Cerebellar cortex (tissue), 1 donor: ENCODE measurements around the gene SUCO.
"Not testable (repeated sequence)": the region's sequence is repeated elsewhere in the genome, so short reads cannot be mapped to it uniquely, and the experiment has no call there.

Experiments used
- DNase-seq: peaks from one replicate; pipeline ENCODE4 v3.0.0-alpha.2; 2015; ENCODE audit warnings: low spot score

The SUCO gene

DNA sequence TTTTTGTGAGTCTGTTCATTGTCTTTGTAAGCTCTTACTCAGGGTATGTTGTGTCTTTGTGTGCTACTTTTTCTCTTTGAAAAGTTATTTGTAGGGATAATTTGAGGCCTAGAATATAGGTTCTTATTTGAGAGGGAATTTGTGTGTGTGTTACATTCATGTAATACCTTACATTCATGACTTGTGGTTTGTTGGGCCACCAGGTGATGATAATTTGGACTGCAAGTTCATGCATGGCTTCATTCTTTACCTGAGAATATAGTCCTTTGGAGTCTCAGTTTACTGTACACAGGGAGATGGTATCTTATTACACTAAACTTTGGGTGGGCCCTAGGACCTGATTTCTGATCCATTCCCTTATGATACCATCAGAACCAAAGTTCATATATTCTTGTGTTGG lies 74.2 kb downstream of the SUCO start:
- DNase-seq, result no peak

DNA sequence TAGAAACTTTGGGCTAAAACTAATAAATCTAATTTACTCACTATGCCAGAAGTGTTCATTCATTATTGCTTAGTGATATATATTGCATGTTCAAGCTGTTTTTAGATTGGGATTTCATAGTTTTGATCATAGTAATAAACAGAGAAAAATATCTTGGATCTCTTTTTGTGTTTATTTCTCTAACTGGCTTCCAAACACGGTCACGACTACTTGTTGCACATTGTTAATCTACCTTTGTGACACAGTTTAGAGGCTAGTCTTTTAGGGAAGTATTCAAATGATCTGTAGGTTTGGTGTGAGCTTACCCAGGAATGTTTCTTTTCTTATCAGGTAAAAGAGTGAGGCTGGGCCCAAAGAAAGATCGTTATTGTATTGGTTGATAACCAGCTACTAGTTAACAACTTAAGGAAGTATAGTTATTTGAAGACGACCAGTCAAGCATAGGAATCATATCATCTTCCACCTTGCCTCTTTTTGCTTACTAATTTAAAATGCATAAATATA lies 75.2 kb downstream of the SUCO start:
- no peak for DNase-seq

DNA sequence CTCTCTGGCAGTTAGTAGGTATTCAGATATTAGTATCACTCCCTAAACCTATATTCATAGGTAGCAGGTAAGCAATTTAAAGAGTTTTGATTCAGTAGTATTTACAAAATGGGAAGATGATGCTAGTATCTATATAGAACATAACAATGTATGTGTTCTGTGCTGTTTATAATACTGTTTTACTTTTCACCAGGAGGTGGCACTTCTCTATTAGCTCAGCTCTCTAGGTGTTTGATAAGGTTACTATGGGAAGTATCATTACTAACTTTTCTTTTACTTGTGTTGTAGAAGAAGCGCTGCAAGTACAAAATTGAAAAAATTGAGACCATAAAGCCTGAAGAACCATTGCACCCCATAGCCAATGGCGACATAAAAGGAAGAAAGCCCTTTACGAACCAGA lies 76.6 kb downstream of the SUCO start:
- DNase-seq, result no peak

DNA sequence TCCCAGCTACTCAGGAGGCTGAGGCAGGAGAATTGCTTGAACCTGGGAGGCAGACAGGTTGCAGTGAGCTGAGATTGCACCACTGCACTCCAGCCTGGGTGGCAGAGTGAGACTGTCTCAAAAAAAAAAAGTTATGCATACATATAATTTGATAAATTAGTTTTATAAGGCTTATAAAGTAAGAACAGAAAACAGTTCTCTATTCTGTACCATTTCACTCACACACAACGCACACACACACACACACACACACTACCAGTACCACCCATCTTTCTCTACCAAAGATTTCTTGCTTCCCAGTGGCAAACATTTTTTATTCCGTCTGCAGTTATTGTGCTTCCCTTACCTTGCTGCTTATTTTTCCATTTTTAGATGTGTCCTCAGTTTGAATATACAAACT lies 79.5 kb downstream of the SUCO start:
- no peak for DNase-seq

DNA sequence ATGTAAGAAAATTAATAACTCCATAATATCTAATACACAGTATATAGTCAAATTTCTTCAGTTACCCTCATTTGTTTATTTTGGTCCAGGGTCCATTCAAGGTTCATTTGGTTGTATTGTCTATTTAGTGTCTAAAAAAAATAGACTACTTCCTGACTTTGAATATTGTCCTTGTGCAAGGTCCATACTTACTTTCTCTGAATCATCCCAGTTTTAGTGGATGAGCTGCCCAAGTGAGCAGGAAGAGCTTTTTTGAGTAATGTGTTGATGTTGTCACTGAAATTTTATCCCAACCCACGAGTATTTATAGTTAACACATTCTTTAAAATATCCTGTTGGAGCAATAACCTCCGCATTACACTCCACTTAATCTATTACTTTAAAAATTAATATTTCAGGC lies 80.3 kb downstream of the SUCO start:
- no peak for DNase-seq

DNA sequence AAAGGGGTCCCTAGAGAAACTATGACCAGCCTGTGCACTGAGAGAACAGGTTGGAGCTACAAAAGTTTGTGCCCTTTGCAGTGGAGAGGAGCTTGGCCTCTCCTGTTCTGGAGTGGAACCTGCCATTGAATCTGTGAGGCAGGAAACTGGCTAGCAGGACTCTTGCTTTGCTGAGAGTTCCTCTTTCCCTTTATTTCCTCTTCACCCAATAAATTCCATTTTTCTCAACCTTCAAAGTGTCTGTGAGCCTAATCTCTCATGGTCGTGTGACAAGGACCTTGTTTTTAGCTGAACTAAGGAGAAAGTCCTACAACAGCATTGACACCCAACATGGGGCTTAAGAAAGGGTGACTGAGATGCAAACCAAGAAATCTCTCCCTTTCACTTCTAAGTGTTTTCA lies 83.2 kb downstream of the SUCO start:
- no peak for DNase-seq

DNA sequence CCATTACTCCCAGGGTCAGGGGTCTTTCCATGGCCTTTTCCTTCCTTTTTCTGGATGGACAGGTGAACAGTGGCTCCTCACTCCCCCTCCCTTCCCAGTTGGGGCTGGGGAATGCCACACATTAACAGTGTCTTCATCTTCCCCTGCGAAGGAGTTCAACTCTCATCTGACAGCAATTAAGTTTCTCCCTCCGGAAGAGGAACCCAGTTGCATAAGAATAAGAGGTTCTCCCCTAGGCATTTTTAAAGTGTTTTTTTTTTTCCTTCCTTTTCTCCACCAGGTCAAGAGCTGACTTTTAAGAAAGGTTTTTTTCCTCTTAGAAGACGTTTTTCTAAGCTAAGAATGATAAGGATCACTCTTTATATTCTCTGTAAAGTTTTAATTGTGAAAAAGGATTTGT lies 83.7 kb downstream of the SUCO start:
- no peak for DNase-seq

DNA sequence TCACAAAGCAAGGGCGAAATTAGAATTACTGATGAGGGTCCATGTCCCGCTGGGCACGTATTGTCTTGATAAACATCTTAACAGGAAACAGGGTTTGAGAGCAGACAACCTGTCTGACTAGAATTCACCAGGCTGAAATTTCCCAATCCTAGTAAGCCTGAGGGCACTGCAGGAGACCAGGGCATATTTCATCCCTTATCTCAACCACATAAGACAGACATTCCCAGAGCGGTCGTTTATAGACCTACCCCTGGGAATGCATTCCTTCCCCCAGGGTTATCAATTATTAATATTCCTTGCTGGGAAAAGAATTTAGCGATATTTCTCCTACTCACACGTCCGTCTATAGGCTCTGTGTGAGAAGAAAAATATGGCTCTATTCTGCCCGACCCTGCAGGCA lies 87.7 kb downstream of the SUCO start:
- DNase-seq, result not testable (repeated sequence)

DNA sequence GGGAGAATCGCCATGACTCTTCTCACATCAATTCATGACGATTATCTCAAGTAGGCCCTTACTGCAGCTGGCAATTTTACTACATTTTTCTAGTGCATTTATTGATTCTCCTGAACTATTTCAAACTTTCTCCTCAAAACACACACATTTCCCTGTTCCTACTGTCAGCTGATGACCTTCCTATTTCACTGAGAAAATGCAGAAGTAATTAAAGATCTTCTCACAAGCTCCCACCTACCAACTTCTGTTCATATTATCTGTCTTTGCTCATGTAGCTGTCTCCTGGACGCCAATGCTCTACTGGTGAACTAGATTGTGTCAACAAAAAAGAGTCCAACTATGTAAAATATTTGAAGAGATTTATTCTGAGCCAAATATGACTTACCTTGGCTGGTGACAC lies 89.6 kb downstream of the SUCO start:
- no peak for DNase-seq

DNA sequence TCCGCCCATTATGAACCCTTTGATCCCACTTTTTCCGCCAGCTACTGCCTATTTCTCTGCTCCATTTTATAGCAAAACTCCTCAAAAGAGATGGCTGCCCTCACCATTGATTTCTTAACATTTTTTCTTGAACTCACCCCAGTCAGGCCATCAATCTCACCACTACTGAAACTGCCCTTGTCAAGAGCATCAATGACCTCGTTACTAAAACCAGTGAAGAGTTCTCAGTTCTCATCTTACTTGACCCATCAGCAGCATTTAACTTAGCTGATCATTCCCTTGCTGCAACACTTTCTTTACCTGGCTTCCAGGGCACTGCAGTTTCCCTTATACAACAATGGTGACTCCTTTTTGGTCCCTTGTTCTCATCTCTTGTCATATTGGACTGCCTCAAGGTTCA lies 90.8 kb downstream of the SUCO start:
- DNase-seq, result no peak

DNA sequence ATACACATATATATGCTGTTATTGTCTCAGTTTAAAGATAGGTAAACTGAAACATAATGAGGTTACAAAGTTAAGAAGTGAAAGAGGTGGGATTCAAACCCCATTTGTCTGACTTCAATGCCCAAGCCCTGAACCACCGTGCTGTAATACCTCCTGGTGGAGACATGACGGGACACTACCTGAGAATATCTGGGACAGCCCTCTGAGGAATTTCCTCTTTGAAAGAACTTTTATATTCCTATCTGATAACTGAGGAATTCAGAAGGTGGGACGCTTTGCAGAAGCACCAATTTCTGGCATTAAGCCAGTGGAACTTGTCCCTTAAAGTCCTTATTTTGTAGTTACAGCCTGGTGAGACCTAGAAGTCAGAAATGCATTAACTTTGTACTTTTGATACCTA lies 93.9 kb downstream of the SUCO start:
- no peak for DNase-seq

DNA sequence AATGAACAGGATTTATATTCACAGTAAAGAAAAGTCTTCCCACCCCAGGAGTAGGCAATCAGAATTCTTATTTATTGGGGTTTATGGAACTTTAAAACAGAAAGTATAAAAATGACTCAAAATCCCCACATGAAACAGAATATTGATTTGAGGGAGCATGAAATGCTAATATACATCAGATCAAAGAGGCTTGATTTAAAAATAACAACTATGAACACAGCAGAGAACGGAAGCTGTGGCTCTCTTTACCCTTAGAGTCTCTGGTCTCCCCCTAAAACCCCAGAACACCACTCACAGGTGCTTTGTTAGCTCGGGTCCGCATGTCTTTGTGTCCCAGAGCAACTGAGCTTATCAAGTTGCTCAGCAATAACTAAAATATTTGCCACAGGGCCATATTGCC lies 94.8 kb downstream of the SUCO start:
- no peak for DNase-seq

DNA sequence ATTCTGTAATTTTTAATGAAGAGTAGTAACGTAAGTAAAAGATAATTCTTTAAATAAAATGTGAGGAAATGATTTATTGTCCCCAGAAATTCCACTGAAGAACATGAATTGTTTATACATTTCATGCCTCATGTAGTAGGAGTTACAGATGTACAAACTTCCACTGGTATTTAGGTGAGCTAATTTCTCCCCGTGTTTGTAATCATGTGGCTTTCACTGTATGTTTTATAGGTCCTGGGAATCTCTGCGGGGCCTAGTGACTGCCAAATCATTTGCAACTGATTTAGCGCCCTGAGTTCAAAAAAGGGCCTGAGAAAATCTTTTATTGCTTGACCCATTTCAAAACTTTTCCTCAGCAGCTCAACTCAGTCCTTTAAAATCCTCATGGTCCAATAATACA lies 95.5 kb downstream of the SUCO start:
- no peak for DNase-seq

DNA sequence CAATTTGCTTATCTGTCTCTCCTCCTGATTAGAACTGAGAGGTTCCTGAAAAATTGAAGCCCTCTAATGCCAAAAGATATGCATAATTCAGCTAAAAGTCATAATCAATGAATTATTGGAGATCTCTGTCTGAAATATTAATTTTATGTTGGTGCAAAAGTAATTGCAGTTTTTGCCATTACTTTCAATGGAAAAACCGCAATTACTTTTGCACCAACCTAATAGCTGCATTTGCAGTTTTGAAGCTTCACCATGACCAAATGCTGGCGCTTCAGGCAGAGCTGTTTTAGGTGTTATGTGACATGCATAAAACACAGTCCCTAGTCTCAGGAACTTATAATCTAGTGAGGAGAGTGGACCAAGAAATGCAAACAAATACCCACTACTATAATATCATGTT lies 96.2 kb downstream of the SUCO start:
- DNase-seq, result no peak

DNA sequence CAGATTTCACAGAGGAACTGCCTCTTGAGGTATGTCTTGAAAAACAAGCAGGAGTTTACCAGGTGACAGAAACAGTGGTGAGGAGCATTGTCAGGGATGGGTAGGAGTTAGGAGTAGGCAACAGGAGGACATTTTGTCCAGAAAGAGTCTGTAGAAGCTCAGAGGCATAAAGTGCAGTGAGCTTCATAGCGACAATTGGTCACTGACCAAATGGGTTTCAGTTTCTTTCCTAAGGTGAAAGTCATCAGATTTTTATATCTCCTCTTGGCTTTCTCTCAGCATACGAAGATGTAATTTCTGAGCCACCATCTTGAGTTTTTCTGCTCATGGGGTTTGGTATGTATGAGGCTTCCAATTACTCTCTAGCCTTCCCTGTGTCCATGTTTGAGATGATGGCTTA lies 96.7 kb downstream of the SUCO start:
- no peak for DNase-seq

DNA sequence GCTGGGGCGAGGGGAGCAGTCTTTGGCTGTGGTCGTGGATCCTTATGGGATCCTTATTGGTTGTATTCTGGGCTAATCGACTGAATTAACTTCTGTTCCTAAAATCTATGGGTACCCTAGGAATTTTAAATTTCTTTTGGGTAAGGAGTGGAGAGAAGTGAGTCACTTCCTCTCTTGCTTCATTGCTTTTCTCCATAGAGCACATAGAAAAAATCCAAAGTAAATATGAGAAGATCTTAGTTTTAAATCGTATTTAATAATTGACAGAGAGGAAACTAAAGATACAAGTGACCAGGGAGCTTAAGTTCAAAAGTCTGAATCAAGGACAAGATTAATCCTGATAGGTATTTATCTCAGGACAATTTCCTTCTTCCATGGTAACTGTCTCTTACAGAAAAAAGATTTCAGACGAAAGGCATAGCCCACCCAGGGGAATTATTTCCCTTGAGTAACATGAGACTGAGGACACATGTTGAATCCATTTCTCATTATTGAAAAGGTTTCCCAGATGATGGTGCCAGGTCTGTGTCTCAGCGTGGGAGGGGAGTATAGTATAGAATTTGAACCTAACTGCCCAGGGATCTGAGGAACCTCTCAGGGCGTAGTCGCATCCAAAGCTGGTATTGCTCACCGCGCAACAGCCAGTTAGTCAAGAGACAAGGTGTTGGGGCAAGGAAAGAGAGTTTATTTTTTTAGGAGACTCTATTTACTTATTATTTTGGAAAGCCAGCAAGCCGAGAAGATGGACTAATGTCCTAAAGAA lies 97.3 kb downstream of the SUCO start:
- no peak for DNase-seq

DNA sequence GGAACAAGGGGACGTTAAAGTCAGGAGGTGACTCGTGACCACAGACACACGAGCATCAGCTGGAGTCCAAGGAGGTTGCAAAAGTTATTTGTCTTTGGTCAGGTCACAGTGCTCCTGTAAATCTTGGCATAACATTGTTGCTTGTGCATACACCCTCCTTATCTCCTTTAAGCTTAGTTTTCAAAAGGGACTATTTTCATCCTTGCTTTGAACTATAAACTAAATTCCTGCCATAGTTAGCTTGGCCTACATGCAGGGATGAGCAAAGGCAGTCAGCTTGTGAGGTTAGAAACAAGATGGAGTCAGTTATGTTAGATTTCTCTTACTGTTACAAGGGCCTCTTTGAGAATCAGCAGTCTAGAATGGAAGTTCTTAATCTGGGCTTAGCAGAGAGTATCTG lies 97.9 kb downstream of the SUCO start:
- no peak for DNase-seq

DNA sequence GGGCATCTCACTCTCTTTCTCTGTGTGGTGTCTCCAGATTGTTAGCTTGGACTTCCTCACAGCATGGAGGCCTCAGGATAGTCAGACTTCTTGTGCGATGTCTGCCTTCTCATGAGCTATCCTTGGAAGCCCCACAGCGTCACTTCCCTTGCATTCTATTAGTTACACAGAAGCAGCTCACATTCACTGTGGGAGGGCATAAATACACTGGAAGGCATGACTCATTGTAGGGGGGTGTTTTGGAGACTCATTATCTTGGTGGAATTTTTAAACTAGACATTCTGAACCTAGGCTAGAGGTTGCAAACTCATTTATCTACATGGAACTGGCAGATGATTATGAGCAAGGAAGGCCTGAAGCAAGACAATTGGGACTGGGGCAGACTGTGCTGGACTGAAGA lies 104.6 kb downstream of the SUCO start:
- no peak for DNase-seq

DNA sequence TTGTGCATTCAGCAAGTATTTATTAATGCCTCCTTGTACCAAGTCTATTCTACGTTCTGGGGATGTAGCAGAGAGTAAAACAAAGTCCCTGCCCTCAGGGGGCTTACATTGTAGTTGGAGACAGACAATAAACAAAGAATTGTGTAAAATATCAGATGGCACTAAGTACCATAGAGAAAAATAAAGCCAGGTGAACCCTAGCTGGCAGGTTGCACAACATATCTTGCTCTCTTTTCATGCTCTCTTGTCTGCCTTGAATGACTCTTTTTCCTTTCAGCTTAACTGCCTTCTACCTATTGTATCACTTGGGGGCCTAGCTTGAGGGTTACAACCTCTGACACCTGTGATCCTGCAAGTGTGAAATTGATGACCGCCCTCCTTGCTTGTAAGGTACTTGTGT lies 105.3 kb downstream of the SUCO start:
- DNase-seq, result no peak

DNA sequence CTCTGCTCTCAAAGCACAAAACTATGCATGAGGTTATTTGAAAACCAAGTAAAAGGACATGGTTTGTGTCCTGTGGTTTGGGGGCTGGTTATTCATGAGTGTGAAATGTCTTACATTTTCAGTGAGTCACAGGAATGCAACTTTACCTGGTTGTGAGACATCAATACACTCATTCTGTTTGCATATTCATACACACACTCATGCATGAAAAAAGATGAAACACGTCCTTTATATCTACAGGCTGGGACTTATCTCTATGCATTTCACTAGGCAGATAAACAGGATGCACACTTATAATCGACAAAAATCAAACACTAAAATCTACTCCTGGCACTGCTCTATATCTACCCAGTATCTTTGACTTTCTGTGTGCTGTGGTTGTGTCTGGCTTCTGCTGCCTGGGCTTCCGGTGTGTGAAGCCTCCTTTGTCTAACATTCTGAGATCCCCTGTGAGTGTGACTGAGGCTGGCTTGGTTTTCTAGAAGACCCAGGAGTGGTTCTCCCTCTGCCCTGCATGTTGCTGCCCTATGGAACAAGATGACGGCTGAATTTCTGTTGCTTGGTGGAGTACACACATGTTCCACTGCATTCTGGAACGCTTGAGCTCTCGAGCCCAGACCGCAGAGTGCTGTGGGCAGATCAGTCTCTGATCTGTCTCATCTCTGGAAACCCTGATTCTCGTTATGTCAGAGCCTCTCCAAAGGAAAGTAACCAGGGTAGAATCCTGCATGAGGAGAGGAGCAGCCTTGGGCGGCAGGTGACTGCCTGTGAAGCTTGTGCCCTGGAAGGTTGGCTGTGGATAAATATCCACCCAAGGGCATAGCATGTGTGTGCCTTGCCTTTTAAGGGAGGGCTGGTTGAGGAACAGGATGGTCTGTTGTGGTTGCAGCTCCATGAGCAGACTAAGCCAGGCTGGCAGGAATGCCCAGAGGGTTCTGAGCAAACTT lies 106.2 kb downstream of the SUCO start:
- no peak for DNase-seq

DNA sequence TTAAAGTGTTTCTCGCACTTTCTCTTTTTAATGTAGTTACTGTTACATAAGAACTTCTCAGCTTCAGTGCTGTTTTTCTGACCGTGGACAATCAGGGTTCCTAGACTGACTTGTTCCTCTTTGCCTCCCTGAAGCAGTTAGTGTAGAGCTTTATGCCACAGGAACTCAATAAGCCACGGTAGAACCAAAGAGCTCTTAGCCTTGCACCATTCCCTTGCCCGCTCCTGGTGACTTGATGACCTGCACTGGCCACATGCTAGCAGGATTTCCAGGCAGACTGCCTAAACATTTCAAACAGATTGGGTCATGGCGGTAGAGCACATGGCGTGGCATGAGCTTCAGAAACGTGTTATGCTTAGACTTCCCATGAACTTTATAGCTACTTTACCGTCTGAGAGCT lies 107.2 kb downstream of the SUCO start:
- DNase-seq, result no peak

DNA sequence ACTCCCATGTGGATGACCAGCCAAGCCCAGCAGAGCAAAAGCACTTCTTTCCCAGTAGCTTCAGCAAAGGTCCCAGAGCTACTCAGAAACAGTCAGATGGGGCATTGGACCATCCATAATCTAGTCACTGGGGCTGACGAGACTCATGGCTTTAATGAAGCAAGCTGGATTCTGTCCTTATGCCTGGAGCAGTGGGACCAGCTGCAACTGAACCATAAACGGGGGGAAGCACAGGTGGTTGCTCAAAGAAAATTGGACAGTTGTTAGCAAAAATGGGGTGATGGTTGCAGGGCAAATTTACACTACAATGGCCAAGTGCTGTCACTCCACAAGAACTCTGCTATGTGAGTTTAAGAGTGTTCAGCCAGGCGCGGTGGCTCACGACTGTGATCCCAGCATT lies 108.5 kb downstream of the SUCO start:
- DNase-seq, result no peak

DNA sequence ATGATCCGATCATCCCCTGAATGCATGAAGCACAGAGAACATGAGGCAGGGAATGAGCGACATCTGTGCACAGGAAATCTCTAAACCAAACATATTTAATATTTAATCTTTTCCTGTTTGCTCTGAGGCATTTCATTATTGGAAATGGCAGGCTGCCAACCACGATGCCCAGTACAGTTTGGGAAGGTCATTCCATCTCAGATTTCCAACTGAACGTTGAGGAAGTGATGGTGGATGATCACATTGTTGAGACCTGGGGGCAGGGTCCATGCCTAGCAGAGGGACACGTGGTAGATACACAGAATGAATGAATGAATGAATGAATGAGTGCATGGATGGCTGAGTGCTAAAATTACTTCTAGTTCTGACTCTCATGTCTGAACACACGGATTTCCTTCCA lies 110.0 kb downstream of the SUCO start:
- no peak for DNase-seq
